Measurements from ENCODE around the gene FHIT.

GRCh38 chr3:60080648-60081047 is 1170.6 kb downstream of the FHIT start:
- TF ChIP-seq EZH2 (IDR thresholded peaks at IDR 0.05; ENCODE audit: low read length, unreplicated experiment): no peak
- no peak for TF ChIP-seq CTCF (conservative IDR thresholded peaks at IDR 0.05; ENCODE audit: low read depth, low read length)

Measured in PC-3 (cell line).